Measurements from ENCODE around the gene TRAF3IP1. TPM values are rescaled to one million over a fixed set of nuclear protein-coding genes. Genes with fewer than 3 reads are reported as not detected.

The TRAF3IP1 gene
- total RNA-seq, 6 experiments from 2014 or later = 15.7 to 21.7 (median 17.6) TPM

GRCh38 chr2:238406221-238406997 lies 86.1 kb downstream of the TRAF3IP1 start:
- no peaks in the 10 kb centered on the region for H3K4me1 Mint-ChIP-seq (ENCODE audit: low read depth)
- no peak overlapping the region for H3K4me3 Mint-ChIP-seq
- DNase-seq = no peak
- H3K27ac Mint-ChIP-seq = no peak overlapping the region
- no peaks in the 10 kb centered on the region for H3K9me3 Mint-ChIP-seq
- H3K27me3 Mint-ChIP-seq (ENCODE audit: insufficient read depth) = no peaks in the 10 kb centered on the region
- no peak for TF ChIP-seq CTCF (IDR thresholded peaks at IDR 0.05)
- H3K36me3 Mint-ChIP-seq (ENCODE audit: low read depth) = peaks cover 16% of the 10 kb centered on the region

GRCh38 chr2:238406998-238407285 lies 86.6 kb downstream of the TRAF3IP1 start:
- Mint-ChIP-seq H3K4me1 (ENCODE audit: low read depth) (no peaks in the 10 kb centered on the region), H3K27me3 (ENCODE audit: insufficient read depth) (no peaks in the 10 kb centered on the region), H3K9me3 (no peaks in the 10 kb centered on the region), H3K27ac (no peak overlapping the region), H3K36me3 (ENCODE audit: low read depth) (peaks cover 12% of the 10 kb centered on the region), H3K4me3 (no peak overlapping the region)
- no peak for DNase-seq
- no peak for TF ChIP-seq CTCF (IDR thresholded peaks at IDR 0.05)

GRCh38 chr2:238407566-238407965 lies 87.2 kb downstream of the TRAF3IP1 start:
- no peak for DNase-seq
- Mint-ChIP-seq H3K36me3 (ENCODE audit: low read depth) (peaks cover 12% of the 10 kb centered on the region), H3K27me3 (ENCODE audit: insufficient read depth) (no peaks in the 10 kb centered on the region), H3K4me3 (no peak overlapping the region), H3K9me3 (no peaks in the 10 kb centered on the region), H3K4me1 (ENCODE audit: low read depth) (no peaks in the 10 kb centered on the region), H3K27ac (no peak overlapping the region)
- no peak for TF ChIP-seq CTCF (IDR thresholded peaks at IDR 0.05)

- no peaks in the 10 kb centered on the region for H3K9me3 Mint-ChIP-seq
- no peaks in the 10 kb centered on the region for H3K27me3 Mint-ChIP-seq (ENCODE audit: insufficient read depth)
- H3K4me3 Mint-ChIP-seq = no peak overlapping the region
- no peak for DNase-seq
- H3K4me1 Mint-ChIP-seq (ENCODE audit: low read depth) = no peaks in the 10 kb centered on the region
- H3K27ac Mint-ChIP-seq = no peak overlapping the region
- peaks cover 8% of the 10 kb centered on the region for H3K36me3 Mint-ChIP-seq (ENCODE audit: low read depth)
- TF ChIP-seq CTCF (IDR thresholded peaks at IDR 0.05) = no peak
These were observed 88.5 kb downstream of the TRAF3IP1 start for GRCh38 chr2:238408615-238409340.

DNA sequence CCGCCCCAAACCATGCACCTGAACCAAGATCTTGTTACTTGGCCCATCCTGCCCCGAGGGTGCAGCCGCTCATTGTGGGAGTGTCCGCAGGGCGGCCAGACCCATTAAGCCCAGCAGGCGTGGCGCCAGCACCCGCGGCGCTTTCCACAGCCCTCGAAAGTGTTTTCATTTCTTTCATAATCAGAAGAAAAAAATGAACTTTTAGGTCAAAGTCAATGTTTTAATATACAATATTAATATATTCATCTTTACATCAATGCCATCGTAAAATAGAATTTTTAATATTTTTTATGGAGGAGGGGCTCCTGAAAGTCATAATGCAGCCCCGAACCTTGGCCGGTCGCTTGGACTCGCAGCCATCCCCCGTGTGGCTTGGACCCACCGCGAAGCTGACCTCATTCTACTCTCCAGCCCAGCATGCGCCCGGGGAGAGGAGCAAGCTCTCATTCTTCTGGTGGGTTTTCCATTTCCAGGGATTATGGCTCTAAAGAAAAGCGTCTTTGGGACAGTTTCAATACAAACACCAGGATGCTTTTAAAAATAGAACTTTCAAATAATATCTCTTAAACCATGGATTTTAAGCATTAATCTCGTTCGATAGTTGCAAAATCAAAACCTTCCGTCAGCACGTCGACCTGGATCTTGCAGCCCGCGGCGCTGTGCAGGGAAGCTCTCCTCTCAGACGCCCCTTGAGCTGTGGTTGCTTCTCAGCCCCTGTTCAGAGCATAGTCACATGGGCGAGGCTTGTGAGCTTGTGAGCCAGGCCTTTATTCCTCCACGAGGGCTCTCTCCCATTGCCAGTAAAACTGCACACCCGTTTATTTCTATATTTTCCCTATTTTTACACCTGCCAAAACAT lies 89.3 kb downstream of the TRAF3IP1 start:
- 0 out of 2 replicates have a peak, but pooled peaks cover under 1% of the 10 kb centered on the region for H3K36me3 Mint-ChIP-seq (ENCODE audit: low read depth)
- H3K27ac Mint-ChIP-seq = no peak overlapping the region
- no peaks in the 10 kb centered on the region for H3K9me3 Mint-ChIP-seq
- no peaks in the 10 kb centered on the region for H3K27me3 Mint-ChIP-seq (ENCODE audit: insufficient read depth)
- no peak for DNase-seq
- H3K4me3 Mint-ChIP-seq = no peak overlapping the region
- TF ChIP-seq CTCF (IDR thresholded peaks at IDR 0.05) = no peak
- no peaks in the 10 kb centered on the region for H3K4me1 Mint-ChIP-seq (ENCODE audit: low read depth)

All from HFFc6 (cell line).